ENCODE results near the gene SLC39A11.
"Not testable (repeated sequence)": the region's sequence is repeated elsewhere in the genome, so short reads cannot be mapped to it uniquely, and the experiment has no call there.

SLC39A11 gene

DNA sequence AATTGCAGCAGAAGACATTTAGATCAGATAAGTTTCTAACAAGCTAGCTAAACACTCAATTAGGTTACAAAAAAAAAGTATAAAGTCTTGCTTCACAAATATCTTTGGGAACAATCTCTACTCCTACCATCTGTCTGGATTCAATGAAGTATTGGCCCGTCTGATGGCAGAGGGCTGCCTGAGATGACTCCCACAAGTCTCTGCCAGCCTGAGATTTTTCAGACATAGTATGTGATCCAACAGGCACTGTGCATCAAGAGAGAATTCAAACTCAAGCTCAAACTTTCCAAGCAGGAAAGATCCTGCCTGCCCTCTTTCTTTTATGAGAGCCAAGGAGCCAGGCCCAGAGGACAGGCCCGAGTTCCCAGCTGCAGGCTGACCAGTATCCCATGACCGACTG is 22.6 kb downstream of the SLC39A11 start:
- no peak for DNase-seq

DNA sequence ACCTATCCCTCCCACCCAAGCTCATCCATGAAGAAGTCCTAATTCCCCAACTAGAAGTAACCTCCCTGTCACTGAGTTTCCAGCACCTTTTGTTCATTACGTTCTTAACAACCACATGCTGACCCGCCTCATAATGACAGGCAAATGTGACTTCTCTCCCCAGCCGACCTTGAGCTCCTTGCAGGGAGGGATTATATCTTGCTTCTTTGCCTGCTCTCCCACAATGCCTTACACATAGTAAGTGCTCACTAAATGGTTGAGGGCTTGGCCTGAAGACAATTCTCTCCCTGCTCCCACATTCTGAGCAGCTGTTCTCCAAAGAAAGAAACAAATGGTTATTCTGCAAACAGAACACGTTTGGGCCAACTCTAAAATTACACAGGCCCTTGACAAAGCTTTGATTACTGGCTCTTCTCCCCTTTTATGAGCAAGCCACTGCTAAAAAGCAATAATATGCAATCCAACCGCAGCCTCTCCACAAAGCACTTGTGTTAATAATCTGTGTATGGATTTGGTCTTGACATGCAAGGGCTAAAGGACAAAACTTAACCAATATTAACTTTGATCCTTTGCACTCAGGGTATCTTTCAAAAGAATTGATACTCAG is 23.2 kb downstream of the SLC39A11 start:
- no peak for DNase-seq

DNA sequence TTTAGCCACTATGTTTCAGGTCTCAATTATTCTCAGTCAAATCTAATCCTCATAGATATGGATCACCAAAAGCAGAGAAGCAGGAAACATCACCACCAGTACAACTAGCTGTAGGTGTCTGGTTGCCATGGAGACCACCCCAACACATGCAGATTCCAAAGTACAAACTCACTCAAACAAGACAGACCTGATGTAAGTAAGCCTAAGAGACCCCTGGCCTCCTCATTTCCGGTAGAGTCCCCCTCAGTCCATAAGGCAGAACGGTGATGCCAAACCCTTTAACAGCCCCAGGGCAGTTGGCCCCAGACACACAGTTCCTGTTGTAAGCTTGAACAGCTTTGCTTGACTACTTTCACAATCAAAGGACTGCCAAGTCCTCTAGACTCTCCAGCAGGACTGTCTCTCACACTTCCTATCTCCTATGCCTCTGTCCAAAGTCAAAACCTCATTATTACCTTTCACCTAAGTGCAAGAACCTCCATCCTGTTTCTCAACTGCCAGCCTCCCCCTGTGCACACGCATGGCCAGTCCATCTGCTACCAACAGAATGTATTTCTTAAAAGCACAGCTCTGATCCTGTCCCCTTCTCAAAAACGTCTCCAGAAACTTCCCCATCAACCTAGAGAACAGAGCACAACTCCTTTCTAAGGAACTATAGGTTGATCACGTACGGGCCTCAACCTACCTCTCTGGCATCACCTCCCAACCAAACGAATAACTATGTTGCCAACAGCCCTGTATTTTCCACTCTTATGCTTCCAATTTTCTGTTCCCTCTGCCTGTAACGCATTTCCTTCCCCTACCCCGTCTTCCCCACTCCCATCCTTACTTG is 23.9 kb downstream of the SLC39A11 start:
- DNase-seq, result no peak

DNA sequence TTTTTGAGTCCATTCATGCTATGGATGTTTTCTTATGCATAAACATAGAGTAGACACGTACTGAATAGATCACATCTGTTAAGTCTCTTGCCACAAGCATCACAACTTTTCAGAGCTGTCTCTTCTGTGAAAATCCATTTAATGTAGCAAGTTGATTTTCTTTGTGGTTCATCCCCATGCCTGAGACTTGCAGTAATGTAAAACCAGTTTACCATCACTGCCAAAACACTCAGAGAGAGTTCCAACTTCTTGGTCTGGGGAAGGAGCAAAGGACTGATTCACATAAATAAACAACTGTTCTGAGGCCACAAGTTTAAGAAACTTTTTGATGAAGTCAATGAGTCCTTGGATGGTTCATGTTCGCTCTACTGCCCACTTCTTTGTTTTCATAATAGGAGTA is 24.8 kb downstream of the SLC39A11 start:
- DNase-seq, result not testable (repeated sequence)

DNA sequence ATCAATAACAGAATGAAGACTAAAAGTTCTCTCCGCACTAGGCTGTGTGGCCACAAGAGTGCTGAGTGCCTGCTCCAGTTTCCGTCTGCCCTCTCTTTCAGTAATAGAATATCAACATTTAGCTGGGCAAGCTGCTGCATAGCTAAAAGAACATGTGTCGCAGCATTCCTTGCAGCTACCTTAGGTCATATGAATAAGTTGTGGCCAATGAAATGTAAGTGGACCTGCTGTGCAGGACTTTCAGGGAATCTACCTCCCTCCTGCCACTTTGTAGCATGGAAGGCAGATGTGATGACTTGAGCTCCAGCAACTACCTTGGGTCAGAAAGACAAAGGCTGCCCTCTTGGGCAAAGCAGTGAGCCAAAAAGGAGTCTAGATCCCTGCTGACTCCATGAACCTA is 25.4 kb downstream of the SLC39A11 start:
- DNase-seq, result no peak

DNA sequence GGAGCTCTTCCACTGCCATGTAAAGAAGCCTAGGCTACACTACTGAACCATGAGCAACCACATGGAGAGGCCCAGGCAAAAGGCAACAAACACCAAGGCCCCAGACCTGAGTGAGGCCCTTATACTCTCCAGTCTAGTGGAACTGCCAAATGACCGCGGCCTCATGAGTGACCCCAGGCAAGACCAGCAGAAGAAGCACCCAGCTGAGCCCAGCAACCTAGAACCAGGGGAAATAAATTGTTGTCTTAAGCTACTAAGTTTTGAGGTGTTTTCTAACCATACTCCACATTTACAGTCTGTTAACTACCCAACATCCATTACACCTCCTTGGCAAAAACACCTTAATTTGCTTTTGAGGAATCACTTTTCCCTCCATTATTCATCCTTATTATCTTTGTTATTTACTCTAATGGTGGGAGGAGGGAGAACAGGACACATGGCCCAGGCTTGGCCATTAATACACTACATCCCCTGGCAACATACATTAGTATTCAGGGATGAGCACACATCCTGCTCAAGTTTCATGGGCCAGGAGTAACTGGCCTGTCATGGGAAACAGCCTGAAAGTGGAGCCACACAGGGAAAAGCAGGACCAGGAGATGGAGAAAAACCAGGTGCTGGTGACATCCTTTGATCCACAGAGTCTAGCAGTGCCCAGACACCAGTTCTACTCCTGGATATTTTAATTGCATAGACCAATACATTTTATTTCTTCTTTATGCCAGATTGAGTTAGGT is 26.2 kb downstream of the SLC39A11 start:
- DNase-seq, result no peak

DNA sequence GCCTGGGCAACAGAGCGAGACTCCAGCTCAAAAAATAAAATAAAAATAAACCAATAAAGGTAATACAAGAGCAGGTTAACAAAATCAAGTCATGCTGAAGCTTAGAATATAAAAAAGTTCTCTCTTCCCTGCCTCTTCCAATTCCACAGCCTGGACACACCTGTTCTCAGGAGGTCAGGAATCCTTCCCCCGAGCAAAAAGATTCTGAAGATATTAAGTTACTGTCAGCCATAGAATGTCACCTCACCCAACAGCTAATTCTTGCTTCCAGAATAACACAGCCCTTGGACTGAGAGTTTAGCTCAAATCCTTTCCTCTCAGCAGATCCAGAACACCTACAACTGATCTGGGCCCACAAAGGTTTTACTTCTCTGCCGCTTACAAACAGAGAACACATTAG is 27.1 kb downstream of the SLC39A11 start:
- DNase-seq, result no peak

DNA sequence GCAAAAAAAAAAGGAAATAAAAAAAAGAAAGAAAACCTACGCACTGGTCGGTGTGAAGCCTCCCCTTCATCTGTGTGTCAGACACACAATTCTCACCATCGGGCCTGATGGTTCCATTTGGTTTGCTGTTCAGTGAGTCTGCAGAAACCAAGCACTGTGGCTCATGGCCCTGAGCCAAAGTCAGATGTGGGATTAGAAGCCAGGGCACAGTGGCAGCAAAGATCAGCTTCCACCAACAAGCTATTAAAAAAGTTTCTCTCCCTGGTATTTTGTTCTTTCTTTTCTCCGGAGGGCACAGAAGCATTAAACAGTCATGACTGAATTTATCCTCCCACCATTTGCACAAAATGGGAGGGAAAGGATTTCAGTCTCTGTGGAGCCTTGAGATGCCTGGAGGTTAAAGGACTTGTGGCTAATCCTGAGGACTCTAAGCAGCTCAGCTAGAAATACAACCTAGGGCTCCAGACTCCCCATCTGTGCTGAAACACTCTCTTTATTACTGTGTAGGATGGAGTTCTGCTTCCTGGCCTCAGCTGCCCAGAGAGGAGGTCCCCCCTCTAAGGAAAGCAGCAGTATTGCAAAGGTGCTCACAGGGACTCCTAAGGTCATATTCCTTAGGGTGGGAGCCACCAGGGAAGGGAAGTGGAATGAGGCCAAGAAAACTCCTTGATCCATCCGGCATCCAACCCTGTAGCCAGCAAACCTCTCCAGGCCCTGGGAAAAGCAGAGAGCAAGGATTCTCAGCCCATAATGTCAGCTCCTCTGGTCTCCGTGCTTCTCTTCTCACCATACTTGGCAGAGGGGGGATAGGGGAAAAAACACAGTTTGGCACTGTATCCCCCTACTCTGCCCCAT is 28.2 kb downstream of the SLC39A11 start:
- DNase-seq, result no peak

DNA sequence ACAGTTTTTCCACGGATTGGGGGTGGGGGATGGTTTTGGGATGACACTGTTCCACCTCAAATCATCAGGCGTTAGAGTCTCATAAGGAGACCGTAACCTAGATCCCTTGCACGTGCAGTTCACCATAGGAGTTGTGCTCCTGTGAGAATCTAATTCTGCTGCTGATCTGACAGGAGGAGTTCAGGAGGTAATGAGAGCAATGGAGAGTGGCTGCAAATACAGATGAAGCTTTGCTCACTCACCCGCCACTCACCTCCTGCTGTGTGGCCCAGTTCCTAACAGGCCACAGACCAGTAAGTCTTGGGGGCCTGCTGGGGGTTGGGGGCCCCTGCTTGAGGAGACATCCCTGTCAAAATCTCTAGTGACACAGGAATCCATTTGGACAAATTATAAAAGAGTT is 29.8 kb downstream of the SLC39A11 start:
- DNase-seq, result no peak

DNA sequence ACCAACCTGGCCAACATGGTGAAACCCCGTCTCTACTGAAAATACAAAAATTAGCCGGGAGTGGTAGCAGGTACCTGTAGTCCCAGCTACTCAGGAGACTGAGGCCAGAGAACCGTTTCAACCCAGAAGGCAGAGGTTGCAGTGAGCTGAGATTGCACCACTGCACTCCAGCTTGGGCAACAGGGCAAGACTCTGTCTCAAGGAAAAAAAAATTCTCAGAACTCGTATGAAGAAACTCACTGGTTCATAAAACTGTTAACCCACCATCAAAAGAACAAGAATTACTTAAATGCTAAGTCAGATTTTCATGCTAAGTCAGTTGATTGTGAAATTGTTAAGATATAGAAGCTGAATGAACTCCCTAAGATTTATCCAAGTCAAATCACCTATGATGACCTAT is 31.3 kb downstream of the SLC39A11 start:
- DNase-seq, result no peak

DNA sequence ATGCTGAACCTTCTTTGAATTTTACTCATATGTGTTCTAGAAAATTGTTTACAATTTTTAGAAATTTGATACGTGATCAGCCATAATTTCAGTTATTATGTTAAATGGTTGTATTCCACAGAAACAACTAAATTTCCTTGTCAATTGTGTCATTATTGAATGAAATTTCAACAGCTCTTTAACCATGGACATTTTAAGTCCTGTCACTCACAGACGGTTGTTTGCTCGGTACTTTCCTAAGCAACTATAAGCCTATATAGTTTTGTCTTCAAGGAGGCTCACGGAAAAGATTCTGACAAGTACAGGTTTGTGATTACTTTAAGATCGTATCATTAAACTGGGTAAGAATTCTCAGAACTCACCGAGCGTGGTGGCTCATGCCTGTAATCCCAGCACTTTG is 31.8 kb downstream of the SLC39A11 start:
- DNase-seq, result no peak

DNA sequence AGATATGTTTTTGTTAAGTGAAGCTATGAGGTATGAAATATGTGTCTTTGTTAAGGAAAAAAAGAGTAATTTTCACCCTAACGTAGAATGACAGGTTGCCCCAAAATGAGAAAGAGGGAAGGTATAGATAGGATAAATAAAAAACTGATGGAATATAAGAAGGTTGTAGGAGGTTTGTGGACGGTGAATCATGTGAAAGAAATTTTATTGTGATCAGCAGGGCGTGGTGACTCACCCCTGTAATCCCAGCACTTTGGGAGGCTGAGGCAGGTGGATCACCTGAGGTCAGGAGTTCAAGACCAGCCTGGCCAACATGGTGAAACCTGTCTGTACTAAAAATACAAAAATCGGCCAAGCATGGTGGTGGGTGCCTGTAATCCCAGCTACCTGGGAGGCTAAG is 32.8 kb downstream of the SLC39A11 start:
- not testable (repeated sequence) for DNase-seq

DNA sequence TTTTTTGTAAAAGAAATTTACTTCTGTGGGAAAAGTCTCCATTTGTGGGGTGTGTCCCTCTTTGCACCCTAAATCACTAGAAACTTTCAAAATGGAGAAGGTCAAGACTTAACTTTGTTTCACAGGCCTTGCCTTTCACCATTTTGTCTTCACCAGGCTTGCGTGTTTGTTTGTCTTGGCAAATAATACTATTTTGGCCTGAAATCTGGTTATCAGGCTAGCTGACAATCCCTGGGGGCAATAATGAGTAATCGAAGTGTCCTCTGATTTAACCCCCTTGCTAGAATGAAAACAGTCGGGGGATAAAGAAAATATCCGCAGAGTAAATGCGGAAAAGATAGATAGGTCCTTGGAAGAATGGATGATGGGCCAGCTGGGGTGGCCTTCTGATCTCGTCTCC is 34.5 kb downstream of the SLC39A11 start:
- no peak for DNase-seq

DNA sequence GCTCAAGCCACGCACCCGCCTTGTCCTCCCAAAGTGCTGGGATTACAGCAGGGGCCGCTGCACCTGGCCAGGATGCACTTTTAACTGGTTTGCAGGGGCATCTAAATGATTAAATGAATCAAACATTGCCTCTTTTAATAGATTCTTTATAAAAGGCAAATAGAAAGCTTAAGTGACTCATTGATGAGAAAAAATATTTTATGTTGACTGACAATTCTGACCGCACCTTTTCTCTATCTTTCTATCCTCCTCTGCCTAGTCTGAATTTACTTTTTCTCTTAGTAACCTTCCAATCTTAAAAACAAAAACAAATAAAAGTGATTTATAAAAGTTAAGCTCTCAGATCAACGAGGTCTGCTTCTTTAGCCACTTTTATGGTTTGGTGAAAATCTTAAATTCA is 35.3 kb downstream of the SLC39A11 start:
- no peak for DNase-seq

DNA sequence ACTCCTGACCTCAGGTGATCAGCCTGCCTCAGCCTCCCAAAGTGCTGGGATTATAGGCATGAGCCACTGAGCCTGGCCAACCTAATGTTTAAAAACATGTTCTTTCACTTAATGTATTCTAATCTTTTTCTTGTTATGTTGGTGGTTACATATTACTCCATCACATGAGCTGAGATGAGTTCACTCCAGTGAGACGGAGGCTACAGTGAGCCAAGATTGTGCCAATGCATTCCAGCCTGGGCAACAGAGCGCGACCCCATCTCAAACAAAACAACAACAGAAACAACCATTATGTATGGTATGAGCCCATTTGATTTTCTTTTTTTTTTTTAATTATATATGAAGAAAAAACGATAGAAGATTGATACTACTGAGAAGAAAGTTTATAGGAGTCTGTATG is 39.6 kb downstream of the SLC39A11 start:
- DNase-seq, result no peak

DNA sequence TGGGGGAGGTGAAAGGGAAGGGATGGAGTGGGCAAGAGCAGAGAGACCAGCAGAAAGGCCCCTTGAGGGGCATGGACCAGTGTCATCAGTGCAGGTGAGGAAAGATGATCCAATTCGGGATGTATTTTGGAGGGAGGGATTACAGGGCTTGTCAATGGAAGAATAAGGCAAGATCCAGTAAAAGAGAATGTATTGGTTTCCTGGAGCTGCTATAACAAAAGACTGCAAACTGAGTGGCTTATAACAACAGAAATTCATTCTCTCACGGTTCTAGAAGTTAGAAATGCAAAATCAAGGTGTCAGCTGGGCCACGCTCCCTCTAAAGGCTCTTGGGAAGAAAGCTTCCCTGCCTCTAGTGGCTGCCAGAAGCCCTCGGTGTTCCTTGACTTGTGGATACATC is 41.7 kb downstream of the SLC39A11 start:
- DNase-seq, result no peak

DNA sequence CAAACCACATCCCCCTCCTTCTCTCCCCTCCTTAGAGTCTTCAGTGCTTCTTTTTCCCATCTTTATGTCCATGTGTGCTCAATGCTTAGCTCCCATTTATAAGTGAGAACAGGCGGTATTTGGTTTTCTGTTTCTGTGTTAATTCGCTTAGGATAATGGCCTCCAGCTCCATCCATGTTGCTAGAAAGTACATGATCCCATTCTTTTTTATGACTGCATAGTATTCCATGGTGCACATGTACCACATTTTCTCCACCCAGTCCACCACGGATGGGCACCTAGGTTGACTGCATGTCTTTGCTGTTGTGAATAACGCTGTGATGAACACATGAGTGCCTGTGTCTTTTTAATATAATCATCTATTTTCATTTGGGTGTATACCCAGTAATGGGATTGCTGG is 44.3 kb downstream of the SLC39A11 start:
- no peak for DNase-seq

DNA sequence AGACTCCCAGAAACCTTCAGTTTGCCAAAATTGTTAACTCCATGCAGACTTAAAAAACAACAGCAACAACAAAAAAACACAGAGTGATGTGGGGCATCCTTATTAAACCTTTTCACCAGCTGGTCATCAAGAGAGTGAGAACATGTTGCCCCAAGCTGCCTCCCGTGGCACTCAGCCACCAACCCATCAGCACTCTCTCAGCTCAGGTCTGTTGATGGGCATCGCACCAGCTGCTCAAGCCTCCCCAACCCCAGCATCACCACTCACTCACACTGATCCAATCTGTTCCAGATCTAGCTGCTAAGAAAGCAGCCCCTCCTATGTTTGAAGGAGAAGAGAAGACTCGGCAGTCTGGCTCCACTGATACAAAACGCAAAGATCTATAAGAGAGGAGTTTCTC is 46.8 kb downstream of the SLC39A11 start:
- DNase-seq, result no peak

DNA sequence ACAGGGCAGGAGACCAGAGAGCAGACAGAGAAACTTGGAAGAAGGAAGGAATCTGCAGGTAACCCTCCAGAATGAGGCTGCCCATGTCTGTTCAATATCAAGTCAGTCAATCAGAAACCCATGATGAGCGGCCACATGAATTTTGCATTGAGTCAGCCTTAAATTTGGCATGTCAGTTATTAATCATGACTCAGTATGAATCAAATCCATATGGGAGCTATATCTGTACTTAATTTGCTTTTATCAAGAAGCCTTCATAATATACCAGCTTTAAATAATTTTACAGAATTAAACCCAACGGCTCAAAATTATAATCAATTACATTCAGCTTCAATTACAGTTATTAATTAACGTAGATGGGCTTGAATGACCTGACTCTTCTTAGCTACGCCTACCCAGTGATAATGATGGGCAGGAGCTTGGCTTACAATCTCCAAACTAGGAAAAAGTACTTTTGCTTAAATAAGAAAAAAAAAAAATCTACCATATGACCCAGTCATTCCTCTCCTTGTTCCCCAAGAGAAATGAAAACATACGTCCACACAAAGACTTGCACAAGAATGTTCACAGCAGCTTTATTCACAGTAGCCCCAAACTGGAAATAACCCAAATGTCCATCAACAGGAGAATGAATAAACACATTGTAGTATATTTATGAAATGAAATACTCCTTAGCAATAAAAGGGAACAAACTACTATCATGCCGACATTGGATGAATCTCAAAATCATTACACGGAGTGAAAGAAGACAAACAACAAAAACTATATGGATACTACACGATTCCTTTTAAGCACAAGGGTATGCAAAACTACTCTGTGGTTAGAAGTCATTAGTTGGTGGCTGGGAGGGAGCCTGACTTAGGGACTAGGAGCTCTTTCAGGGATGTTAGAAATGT is 48.6 kb downstream of the SLC39A11 start:
- DNase-seq, result no peak

DNA sequence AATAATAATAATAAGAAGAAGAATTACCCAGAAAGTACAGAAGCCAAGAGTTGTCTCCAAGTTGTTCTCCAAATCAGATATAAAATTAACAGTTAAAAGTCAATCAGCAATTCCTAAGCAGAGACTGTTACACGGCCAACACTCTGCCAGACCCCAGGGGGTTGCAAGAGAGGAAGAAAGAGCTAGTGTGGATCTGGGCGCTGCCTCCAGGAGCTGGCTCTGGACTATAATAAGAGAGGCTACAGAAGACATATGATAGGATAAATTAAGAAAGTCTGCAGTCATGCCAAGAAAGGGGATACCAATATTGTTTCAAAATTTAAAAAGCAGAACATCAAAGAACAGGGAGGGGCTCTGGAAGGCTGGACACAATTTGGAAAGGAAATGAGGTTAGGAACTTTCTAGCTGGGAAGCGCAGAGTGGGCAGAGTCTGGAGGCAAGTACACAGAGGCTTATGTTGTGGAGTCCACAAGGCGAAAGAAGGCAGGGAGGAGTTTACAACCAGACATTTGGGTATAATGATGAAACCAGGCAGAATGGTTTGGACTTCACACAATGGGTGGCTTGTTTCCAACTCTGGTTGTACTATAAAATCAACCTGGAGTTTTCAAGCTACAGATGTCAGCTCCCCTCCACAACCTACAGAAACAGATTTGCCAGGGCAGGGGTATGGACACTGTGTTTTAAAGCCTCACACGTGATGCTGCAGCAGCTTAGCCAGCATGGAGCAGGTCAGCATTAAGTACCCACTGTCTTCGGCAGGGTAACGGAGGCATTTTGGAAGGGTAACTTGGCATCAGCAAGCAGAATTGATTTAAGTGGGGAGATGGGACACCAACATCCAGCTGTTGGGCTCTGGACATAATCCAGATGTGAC is 49.4 kb downstream of the SLC39A11 start:
- DNase-seq, result no peak

DNA sequence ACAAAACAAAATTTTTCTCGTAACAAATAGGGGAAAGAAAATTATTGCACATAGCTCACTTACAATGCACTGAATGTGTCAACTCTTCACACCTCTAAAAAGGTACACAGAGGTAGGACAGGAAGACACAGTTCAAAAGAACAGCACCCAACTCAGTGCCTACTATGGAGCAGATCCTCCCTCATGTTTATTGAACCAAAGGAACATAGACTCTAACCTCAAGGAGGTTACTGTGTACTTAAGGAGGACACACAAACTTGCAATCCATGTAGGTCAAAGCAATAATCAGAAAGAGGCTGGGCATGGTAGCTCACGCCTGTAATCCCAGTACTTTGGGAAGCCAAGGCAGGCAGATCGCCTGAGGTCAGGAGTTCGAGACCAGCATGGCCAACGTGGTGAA is 50.3 kb downstream of the SLC39A11 start:
- no peak for DNase-seq
